Daoy (cell line): ENCODE data around the gene CORO1C. TPM values are rescaled to one million over a fixed set of nuclear protein-coding genes. Genes with fewer than 3 reads are reported as not detected.

Experiments
- DNase-seq: peaks from one replicate; pipeline ENCODE4 v3.0.0-alpha.2; 2015; ENCODE audit warnings: low read depth
- total RNA-seq: library from RNA; depleted of rRNA; stranded (reverse); fragments of >200 nt; shearing (Covaris generic); gene quantifications from 2 replicates; pipeline ENCODE4 v1.2.3, GENCODE V29; 2014

Gene CORO1C
- total RNA-seq, 1 experiment from 2014 or later = 136 TPM

DNA sequence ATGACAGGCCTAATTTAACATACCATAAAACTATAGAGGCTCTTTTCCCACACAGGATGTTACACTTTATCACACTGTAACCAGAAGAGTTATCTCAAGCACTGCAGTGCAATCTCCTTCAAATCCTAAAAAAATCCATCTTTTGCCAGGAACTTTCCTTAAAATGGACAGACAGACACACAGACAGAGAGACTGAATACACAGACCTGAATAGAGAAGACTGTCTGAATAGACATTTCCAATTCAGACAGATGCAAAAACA, 6.5 kb downstream of the CORO1C start:
- no peak for DNase-seq

DNA sequence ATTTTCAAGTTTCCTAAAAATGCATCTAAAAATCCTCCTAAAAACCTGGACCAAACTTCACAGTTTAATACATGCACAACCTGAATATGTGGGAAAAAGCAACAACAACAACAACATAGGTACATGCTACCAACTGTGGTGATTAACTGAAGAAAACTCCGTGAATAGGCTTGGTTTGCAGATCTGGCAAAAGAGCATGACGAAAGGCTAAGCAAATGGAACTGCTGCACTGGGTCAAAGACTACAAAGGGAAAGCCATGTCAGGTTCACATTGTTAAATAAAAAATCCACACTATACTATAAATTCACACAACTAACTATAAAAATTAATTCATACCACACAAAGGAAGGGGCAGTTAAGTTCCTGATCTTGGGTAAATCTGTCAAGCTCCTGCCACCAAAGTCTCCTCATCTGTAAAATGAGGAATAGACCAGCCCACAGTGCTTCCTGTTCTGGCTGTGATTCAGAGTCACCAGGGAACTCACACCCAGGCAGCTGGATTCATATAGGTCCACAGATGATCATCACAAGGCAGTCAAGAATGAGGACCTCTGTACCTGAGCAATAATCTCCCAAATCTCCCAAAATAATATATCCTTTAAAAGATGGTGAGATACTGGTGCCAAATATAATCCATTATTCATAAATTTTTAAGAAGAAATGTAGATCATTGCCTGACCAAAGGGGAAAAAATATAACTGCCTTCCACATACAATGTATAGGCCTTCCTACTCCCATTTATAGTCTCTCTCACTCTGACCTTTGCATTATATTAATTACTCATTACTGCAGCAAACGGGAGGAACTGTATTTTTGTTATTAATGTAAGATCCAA, 7.0 kb downstream of the CORO1C start:
- DNase-seq = peak; percentile 70

DNA sequence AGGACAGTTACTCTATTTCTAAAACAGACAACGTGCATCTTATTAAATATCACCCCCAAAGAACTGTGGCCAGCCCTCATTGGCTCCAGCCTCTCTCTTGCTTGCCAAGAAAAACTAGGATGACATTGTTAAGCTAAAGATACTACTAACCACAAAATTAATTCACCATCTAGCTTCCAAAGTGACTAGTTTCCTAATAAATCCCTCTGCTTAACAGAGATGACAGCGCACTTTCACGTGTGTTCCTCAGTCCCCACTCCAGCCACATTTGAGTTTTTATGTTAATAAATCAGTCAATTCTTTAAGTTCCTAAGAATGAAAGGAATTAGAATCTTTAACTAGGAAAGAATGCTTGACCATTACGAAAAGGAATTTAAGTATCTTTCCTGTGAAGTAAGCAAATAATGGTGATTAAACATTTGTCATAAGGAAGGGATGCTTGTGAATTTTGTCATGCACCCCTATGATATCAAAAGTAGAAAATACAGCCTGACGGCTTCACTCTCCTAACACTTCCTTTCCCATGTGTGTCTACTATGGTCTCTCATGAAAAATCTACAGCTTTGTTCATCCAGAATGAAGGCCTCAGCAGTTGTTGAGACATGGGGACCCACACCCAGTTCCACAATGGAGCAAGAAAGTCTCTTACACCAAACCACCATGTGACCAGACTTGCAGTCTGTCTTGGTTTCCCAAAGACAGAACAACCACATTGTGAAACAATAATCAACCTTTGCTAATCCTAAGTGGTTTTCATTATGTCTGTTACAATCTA, 8.1 kb downstream of the CORO1C start:
- peak; percentile 45 for DNase-seq

DNA sequence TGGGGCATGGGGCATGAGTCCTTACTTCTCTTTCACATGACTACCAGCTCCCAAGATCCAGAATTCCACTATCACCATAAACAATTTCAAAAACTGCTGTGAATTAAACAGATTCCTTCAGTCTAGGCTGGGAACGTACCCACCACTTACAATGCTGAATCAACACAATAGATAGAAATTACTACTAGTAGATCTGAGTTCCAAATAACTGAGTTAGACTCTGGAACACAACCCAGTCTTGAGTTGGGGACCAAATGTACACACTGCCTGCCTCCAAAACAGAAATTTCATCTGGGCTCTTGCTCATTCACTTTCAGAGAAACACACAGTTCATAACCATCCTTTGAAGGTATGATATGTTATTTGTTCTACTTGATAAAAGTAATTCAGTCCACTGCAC, 8.9 kb downstream of the CORO1C start:
- no peak for DNase-seq

DNA sequence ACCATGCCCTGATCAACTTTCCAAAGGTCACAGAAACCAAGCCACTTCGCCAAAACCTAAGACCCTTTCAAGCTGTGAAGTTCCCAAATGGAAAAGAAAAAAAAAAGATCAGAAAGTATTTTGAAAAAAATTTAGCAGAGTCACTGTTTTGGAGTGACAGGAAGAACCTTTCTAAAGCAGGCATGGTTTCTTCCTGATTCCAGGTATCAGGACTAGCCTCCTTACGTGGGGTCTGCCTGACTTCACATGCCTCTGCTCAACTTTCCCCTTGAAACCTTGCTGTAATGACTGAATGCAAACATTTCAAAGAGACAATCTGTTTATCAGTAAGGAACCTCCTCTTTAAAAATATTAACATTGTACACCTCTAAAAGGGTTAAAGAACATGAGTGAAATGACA, 9.5 kb downstream of the CORO1C start:
- no peak for DNase-seq

DNA sequence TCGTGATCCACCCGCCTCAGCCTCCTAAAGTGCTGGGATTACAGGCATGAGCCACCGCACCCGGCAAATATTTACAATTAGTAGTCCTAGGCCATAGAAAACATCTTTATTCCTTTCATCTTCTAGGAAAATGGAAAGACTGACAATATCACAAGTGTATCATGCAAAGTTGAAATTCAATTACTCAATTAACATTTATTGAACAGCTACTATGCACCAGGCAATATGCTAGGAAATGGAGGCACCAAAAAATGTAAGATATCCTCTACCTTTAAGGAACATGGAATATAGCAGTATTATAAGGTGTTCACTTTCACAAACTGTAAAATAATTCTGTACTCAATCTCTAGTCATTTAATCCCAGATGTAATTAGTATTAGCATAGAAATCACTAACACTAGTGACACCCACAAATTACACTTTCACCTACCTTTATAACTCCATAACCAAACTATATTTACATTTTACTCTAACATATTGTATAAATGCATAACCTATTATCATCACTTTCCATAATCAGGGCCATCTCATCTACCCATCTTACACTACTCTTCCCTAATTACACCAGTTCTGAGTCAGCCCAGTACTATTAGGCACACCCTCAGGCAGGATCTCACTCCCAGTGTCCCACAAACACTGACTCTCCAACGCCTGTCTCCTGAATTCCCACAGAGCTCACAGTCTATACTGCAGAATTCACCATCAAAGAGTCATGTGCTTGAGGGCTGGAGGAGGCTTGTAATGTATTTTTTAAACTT, 10.4 kb downstream of the CORO1C start:
- peak; percentile 80 for DNase-seq

DNA sequence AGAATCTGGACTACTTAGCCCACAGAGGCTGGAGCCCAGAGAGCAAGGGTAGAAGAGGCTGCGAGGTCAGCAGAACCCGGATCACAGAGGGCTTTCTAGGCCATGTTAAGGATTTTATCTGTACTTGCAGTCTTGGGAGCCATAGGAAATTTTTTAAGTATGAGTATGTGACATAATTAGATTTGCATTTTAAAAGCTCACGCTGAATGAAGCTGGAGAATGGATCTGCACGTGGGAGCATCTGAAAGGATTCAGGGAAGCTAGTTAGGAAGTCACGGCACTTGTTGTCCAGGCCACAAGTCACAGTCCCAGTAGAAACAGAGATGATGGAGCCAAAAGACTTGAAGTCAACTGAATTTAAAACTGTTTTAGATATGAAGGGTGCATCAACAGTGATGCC, 14.1 kb downstream of the CORO1C start:
- no peak for DNase-seq

DNA sequence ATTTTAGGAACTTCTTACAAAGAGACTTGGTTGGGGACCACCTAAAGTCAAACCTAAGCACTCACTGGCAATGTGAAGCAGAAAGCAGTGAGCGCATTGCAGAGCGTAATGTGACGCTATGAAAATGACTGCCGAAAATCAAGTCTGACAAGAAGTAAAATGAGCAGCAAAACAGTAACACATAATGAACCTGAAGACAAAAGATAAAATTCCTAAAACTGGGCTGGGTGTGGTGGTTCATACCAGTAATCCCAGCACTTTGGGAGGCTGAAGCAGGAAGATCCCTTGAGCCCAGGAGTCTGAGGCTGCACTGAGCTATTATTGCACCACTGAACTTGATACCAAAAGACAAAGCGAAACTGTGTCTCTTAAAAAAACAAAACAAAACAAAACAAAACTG, 16.5 kb downstream of the CORO1C start:
- DNase-seq = no peak

DNA sequence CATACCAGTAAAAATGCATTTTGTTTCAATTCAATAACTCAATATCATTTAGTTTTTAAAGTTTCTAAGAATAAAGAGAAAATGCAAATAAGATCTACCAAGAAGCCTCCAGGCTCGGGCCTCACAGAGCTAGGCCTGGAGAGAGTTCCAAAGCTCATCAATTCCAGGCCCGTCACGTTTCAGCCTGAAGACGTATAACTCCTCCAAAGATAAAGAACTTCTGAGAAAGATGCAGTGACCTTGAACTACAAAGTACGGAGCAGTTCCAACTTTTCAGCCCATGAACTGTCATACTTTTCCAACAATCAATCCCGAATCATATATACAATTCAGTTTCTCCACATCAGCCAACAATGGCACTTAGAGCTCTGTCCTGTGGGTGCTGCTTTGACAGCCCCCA, 17.8 kb downstream of the CORO1C start:
- no peak for DNase-seq

DNA sequence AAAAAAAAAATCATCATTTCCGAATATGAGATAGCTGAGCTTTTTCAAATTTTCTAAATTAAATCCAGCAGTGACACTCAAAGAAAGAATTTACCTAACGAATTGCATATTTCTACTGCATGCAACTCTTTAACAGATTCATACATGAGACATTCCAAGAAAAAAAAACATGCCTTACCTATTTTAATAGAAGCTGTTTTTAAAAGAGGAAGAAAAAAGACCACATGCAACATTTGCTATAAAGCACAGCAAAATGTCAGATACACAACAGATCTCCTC, 18.5 kb downstream of the CORO1C start:
- no peak for DNase-seq

DNA sequence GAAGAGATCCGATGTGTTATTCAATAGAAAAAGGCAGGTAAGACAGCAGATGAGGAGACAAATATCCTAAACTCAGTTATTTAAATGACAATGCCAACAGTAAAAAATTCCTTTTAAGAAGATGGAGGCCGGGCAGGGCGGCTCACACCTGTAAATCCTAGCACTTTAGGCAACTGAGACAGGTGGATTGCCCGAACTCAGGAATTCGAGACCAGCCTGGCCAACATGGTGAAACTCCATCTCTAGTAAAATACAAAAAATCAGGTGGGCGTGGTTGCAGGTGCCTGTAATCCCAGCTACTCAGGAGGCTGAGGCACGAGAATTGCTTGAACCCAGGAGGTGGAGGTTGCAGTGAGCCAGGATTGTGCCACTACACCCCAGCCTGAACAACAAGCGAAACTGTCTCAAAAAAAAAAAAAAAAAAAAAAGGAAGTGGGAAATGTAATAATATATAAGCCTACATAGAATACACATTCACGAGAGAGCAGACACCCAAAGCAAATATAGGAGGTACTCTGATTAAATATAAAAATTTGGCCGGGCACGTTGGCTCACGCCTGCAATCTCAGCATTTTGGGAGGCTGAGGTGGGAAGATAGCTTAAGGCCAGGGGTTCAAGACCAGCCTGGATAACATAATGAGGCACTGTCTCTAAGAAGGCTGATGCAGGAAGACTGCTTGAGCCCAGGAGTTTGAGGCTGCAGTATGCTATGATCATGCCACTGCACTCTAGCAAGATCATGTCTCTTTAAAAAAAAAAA, 19.0 kb downstream of the CORO1C start:
- DNase-seq = no peak

DNA sequence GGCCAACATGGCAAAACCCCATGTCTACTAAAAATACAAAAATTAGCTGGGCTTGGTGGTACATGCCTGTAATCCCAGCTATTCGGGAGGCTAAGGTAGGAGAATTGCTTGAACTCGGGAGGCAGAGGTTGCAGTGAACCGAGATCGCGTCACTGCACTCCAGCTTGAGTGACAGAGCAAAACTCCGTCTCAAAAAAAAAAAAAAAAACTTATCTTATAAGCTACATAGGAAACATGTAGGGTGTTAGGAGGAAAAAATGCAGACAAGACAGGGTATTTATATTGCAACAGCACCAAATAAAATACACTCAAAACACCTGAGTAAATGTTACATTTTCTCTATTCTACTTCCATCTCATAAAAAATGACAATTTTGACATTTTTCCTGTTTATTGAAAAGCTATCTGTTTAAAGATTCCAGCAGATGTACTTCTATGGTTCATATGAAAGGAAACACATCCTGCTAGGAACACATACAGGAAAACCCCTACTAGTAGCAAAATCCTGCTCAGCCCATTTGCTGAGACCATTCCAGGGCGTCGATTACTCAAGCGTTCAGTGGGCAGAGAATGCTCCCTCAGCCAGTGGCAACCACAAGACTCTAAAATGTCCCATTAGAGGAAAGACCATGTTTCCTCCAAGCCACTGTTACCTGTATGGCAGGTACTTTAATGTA, 19.7 kb downstream of the CORO1C start:
- DNase-seq = no peak

DNA sequence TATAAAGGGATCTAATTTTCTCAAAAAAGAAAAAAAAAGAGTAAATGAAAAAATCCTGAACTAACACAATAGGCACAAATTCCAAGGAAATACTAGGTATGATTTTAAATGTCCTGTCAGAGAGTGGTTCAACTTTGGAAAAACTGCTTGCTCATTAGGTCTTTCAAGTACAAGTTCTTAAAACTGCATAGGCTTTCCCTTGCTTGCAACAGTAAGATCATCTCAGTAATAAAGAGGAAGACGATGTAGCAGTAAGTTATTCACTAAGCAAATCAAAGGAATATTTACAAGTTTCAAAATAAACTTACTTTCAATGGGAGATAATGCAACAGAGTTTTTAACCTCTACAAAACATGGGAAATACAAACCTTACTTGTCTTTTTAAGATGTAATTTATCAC, 21.6 kb downstream of the CORO1C start:
- DNase-seq = no peak

DNA sequence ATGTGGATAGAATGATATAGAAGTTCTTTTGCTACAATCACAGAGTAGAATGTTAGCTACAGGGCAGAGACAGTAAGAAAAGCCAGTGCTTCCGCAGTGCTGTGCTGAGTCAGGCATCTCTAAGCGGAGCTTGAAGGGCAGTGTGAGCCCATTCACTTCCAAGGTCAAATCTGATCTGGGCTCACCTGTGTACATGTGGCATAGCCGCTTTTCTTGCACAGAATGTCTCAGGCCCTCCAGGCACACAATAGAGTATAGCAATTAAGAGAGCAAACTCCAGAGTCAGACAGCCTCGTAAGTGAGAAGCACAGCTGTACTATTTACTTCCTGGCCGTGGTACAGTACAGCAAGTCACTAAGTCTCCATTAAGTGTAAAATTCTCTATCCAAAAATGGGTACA, 26.8 kb downstream of the CORO1C start:
- DNase-seq = no peak

DNA sequence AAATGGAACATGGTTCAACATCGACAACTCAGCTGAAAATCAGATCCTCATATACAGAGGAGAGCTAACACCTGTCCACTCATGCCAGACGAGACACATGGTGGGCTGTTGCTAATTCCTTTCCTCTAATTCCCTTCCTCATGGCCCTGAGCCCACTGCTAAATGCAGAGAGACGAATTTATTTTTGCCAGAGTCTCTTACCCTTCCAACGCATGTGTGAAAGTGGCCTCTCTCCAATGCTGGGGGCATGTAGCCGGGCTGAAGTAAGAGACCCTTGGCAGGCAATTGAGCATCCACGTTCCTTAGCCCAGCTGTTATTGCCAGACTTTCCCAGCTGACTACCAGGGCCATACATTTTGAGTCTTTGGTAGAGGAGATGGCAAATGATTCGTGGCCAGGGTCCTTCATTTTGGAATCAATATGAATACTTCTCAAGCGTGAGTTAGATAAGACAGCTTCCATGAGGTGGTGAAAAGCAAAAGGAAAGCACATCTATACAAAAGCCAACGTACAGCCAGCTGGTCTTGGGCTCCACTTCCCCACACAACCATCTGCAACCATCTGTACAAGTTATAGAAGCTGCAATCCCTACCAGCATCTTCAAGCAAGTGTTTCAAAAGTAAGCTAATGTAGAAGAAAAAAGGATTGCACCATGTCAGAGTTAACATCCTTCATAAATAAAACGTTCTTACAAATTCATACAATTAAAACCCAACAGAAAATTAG, 28.6 kb downstream of the CORO1C start:
- no peak for DNase-seq

DNA sequence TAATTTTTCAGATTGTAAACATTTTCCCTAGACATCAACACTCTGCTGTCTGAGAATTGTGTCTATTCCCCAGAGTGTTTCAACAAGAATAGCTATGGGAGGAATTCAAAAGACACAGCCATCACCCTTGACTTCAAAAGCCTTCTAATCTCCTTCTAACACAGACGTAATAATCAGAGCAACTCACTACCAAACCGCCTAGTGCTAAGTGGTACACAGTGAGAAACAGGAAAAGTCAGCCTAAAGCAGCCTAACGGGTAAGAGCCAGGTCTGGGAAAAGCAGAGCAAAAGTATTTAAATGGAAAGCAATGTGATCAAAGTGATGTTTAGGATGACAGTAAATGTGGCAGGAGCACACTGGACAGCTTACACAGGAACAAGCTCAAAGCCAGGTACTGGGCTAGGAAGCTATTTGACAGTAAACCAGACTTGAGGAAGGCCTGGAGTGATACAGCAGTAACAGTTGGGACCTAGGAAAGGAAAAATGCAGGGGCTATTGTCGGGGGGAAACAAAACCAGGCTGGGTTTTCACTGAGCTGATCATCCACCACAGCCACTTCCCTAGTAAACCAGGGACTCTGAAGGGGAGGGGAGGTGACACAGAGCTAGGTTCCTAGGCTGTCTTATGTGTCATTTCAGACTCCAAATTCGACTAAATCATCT, 29.4 kb downstream of the CORO1C start:
- no peak for DNase-seq

DNA sequence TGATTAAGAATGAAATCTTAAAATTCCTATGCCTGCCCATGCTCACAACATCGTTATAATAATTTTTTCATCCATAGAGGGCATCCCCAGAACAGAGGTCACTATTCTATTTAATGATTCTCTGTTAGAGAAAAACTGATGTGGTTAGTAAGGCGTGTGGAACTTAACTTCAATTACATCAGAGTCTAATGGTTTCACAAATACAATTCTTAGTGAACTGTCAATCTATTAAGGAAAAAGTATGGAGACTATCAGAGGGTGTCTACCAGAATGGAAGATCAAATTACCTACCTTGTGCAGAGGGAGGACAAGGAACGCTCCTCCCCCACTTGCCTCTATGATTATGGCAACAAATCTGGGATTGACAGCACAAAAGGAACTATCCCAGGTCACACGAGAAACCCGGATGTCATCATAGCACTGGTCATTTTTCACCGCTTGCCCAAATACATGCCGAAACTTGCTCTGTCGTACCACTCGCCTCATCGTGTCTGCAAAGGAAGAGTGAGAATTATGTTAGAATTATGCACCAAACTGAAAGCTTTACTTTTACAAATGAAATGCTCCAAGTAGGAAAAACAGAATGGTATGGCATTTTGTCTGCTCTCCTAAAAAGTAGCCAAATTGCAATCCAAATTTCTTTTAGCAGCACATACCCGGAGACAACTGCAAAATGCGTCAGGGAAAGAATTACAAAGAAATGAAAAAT, 30.3 kb downstream of the CORO1C start:
- DNase-seq = no peak

DNA sequence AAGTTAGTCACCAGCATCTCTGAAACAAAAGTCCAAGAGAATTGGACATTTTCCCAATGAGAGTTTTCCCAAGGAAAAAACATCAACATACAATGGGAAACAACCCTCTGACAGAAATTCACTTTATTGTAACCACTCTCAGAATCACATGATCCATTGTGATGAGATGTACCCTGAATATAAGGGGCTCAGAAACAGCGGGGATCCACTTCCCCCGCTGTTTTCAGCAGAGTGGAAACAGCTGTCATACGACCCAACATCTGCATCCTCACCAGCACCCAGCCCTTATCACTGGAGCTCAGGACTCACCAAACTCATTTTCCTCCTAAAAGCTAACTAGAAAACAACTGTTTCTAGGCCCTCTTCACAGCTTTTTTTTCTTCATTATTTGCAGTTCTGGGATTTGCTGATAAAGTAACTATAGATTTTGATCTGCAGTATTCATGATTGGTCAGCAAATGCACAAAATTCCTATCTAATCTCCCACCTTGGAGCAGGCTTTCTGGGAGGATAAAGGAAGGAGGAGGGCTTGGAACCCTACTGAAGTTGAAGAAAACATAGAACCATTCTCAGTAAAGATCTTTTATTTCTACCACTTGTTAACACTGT, 31.3 kb downstream of the CORO1C start:
- no peak for DNase-seq

DNA sequence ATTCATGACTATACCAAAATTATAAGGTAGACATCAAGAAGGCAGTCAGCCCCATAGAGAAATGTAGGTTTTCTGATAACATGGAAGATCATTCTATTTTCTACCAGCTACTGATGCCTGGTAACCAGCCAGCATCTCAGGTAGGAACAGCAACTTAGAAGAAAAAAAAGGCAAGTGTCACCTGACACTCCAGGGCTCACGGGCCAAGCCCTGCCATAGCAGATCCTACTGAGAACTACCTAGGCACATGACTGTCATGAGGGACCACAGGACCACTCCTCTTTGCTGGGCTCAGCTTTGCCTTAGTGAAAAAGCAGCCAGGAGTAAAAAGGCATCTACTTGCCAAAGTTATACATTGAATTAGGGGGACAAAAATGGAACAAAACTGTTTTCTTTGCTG, 33.4 kb downstream of the CORO1C start:
- DNase-seq = no peak

DNA sequence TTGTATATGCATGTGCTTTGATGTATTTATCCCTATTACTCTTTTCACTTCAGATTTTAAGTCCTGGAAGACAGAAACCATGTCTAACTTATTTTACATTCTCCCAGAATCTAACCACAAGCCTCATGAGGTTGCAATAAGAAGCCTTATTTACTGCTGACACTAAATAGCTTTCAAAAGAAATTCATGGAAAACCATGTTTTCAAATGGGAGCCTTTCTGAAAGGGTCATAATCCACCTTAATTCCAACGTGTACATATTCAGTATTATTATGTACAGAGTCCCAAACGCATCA, 34.4 kb downstream of the CORO1C start:
- DNase-seq = no peak
